HepG2 (cell line): ENCODE data around the gene RAB38. TPM values are rescaled to one million over a fixed set of nuclear protein-coding genes. Genes with fewer than 3 reads are reported as not detected.

ENCODE experiments used
- ATAC-seq: fragments of 200-7000 bp; cut with Tn5 transposase; 3 replicates; pipeline ENCODE4 v1.9.1; 2020; ENCODE audit warnings: mild to moderate bottlenecking, moderate library complexity
- BruUV-seq: library from RNA; stranded (reverse); fragments of 400-500 nt; replicated peaks from 2 replicates; lab custom pipeline; 2021; lab: Mats Ljungman, UMichigan
- CTCF ChIA-PET: fragments of 300-600 bp; formaldehyde crosslinking; extraction: SDS; loops from one replicate; lab custom pipeline; 2021; ENCODE audit warnings: low total read pairs, inconsistent platforms, low intra/inter-chr PET ratio; lab: Yijun Ruan, JAX
- POLR2A ChIA-PET: fragments of 350-600 bp; sonication (Branson Sonifier 250); formaldehyde crosslinking; loops from one replicate; lab custom pipeline; 2020; ENCODE audit warnings: antibody characterized with exemption, inconsistent platforms; lab: Yijun Ruan, JAX
- DNase-seq: peaks from one replicate; pipeline ENCODE4 v3.0.0-alpha.2; 2015; ENCODE audit warnings: low spot score
- FAIRE-seq: peaks from 3 replicates; lab custom pipeline; 2011; peaks lifted over from hg19 to GRCh38; lab: Jason Lieb, UNC
- H2AFZ ChIP-seq: one replicate; pipeline ENCODE4 v1.6.1; 2011; ENCODE audit warnings: low read length, inconsistent platforms
- H3K27ac ChIP-seq: fragments of 300-600 bp; 3 replicates; pipeline ENCODE4 v1.8.0; 2011; ENCODE audit warnings: mixed run types, mild to moderate bottlenecking, mixed read lengths, low read length, inconsistent platforms; ENCODE audit not compliant: insufficient read depth; ENCODE audit errors: extremely low read length
- H3K27me3 ChIP-seq, 2 experiments: fragments of 200-600 bp in 1 of 2; 2 replicates in 1 of 2; 3 replicates in 1 of 2; pipeline versions ENCODE4 v1.6.0 to v1.8.0; 2011; ENCODE audit warnings: low read length in 2 of 2, mild to moderate bottlenecking in 2 of 2, moderate library complexity in 2 of 2, inconsistent platforms in 1 of 2; ENCODE audit not compliant: insufficient read depth in 2 of 2, control insufficient read depth in 1 of 2
- H3K36me3 ChIP-seq, 2 experiments: fragments of 200-600 bp in 1 of 2; replicated peaks in 1 of 2; 2 replicates in 1 of 2; 3 replicates in 1 of 2; pipeline versions ENCODE4 v1.5.1 to v1.8.0; 2011; ENCODE audit warnings: low read length in 2 of 2, inconsistent platforms in 1 of 2; ENCODE audit not compliant: insufficient read depth in 2 of 2, control insufficient read depth in 1 of 2
- H3K4me1 ChIP-seq: 2 replicates; pipeline ENCODE4 v1.5.1; 2012; ENCODE audit warnings: low read length, inconsistent platforms; ENCODE audit not compliant: insufficient read depth
- H3K4me2 ChIP-seq: 2 replicates; pipeline ENCODE4 v1.6.0; 2011; ENCODE audit warnings: low read depth, low read length, inconsistent platforms
- H3K4me3 ChIP-seq, 3 experiments: fragments of 200-600 bp in 1 of 3; sonication (generic), shearing (Covaris generic) in 1 of 3; replicated peaks in 1 of 3; 2 replicates each; pipeline ENCODE4 v1.5.1; 2011 to 2016; ENCODE audit warnings: low read length in 3 of 3, inconsistent platforms in 2 of 3, low read depth in 2 of 3, mild to moderate bottlenecking in 2 of 3, control low read depth in 1 of 3, mixed read lengths in 1 of 3; ENCODE audit not compliant: insufficient read depth in 1 of 3
- H3K79me2 ChIP-seq: one replicate; pipeline ENCODE4 v1.6.1; 2011; ENCODE audit warnings: low read length, inconsistent platforms; ENCODE audit not compliant: insufficient read depth
- H3K9ac ChIP-seq: 2 replicates; pipeline ENCODE4 v1.6.0; 2011; ENCODE audit warnings: mild to moderate bottlenecking, low read depth, low read length, inconsistent platforms; ENCODE audit not compliant: insufficient read depth
- H3K9me3 ChIP-seq: 2 replicates; pipeline ENCODE4 v1.5.1; 2012; ENCODE audit warnings: mild to moderate bottlenecking, low read length
- H4K20me1 ChIP-seq: 2 replicates; pipeline ENCODE4 v1.6.0; 2011; ENCODE audit warnings: inconsistent platforms, mild to moderate bottlenecking, low read length, moderate library complexity; ENCODE audit not compliant: insufficient read depth
- AGO2 ChIP-seq: fragments of 200-400 bp; formaldehyde crosslinking; optimal IDR thresholded peaks from 2 replicates; pipeline ENCODE3; 2017; ENCODE audit warnings: mild to moderate bottlenecking, low read depth, low read length, moderate library complexity
- CBX2 ChIP-seq, 2 experiments: fragments of 200-600 bp in 1 of 2; sonication (generic); formaldehyde crosslinking in 1 of 2; IDR thresholded peaks; 2 replicates each; pipeline versions ENCODE4 v1.7.0 to v1.8.1; 2018 to 2022; ENCODE audit warnings: low read depth in 2 of 2, low read length in 1 of 2, mild to moderate bottlenecking in 1 of 2, missing genetic modification reagents in 1 of 2
- CERS6 ChIP-seq: sonication (generic); formaldehyde crosslinking; IDR thresholded peaks from 2 replicates; pipeline ENCODE4 v1.5.0; 2020; ENCODE audit warnings: missing genetic modification reagents
- EED ChIP-seq: sonication (generic); formaldehyde crosslinking; IDR thresholded peaks from 2 replicates; pipeline ENCODE4 v1.5.0; 2020; ENCODE audit warnings: mild to moderate bottlenecking, missing genetic modification reagents
- FOXC1 ChIP-seq: sonication (generic); formaldehyde crosslinking; IDR thresholded peaks from 2 replicates; pipeline ENCODE4 v1.8.0; 2022; ENCODE audit warnings: mild to moderate bottlenecking, missing genetic modification reagents, borderline replicate concordance
- KDM1A ChIP-seq: IDR thresholded peaks from 2 replicates; pipeline ENCODE4 v1.6.1; 2016; ENCODE audit warnings: missing compliant biosample characterization
- MYNN ChIP-seq: sonication (generic); formaldehyde crosslinking; IDR thresholded peaks from 2 replicates; pipeline ENCODE4 v1.4.0; 2020; ENCODE audit warnings: mild to moderate bottlenecking, low read depth, missing genetic modification reagents
- PRDM4 ChIP-seq: sonication (generic); formaldehyde crosslinking; IDR thresholded peaks from 2 replicates; pipeline ENCODE4 v1.9.0; 2021; ENCODE audit warnings: missing genetic modification reagents, borderline replicate concordance
- RXRA ChIP-seq: sonication (generic); formaldehyde crosslinking; IDR thresholded peaks from 2 replicates; pipeline ENCODE4 v1.5.1; 2020; ENCODE audit warnings: missing genetic modification reagents
- SP4 ChIP-seq: sonication (generic); formaldehyde crosslinking; IDR thresholded peaks from 2 replicates; pipeline ENCODE4 v1.8.1; 2023; ENCODE audit warnings: mild to moderate bottlenecking, missing genetic modification reagents
- TFDP2 ChIP-seq: sonication (generic); formaldehyde crosslinking; IDR thresholded peaks from 2 replicates; pipeline ENCODE4 v1.4.0; 2020; ENCODE audit warnings: missing genetic modification reagents
- ZFP91 ChIP-seq: sonication (generic); formaldehyde crosslinking; IDR thresholded peaks from 2 replicates; pipeline ENCODE4 v1.9.0; 2022; ENCODE audit warnings: missing genetic modification reagents, mild to moderate bottlenecking, borderline replicate concordance
- ZMAT5 ChIP-seq: sonication (generic); formaldehyde crosslinking; IDR thresholded peaks from 2 replicates; pipeline ENCODE4 v1.5.0; 2020; ENCODE audit warnings: mild to moderate bottlenecking, low read depth, missing genetic modification reagents, borderline replicate concordance
- ZNF746 ChIP-seq: sonication (generic); formaldehyde crosslinking; IDR thresholded peaks from 2 replicates; pipeline ENCODE4 v1.8.0; 2022; ENCODE audit warnings: mild to moderate bottlenecking, missing genetic modification reagents
- WGBS: methylation state at CpG from one replicate; pipeline ENCODE4 v1.1.6; 2017; ENCODE audit warnings: low lambda C conversion rate; 5-methylcytosine and 5-hydroxymethylcytosine counted together
- in situ Hi-C: cut with HindIII; loops from 2 replicates; pipeline ENCODE4 v1.10.0; 2017; ENCODE audit warnings: low pct_unique_long_range_greater_than_20kb; ENCODE audit not compliant: extremely low pct_ligation_motif_present
- intact Hi-C: fragments of 100-400 bp; cut with micrococcal nuclease; formaldehyde crosslinking; loops from one replicate; pipeline ENCODE4 v1.10.0; 2022; ENCODE audit not compliant: unreplicated experiment
- polyA plus RNA-seq, 8 experiments: library from polyadenylated mRNA; depleted of rRNA in 3 of 8; stranded (reverse) in 7 of 8; unstranded in 1 of 8; fragments of >200 nt; fragmentation: Illumina TruSeq in 4 of 8; extraction: Trizol in 4 of 8; gene quantifications; 2 replicates each; pipeline versions ENCODE4 v1.2.1 to v1.2.3, GENCODE V29; 2011 to 2016; ENCODE audit warnings: low read depth in 4 of 8, missing spikeins in 1 of 8, mixed read lengths in 1 of 8; ENCODE audit not compliant: insufficient read depth in 1 of 8
- total RNA-seq, 5 experiments: library from RNA; depleted of rRNA; stranded (reverse); fragments of >200 nt; fragmentation: Illumina TruSeq; extraction: Trizol; gene quantifications; 2 replicates each; pipeline ENCODE4 v1.2.3, GENCODE V29; 2016; ENCODE audit warnings: low read depth in 1 of 5

RAB38 gene
- total and polyA plus RNA-seq, 2 of the 13 experiments (the other 11 are each of a cell fraction or from before 2014, with no cell fraction given): 0.13 to 0.30 TPM

- intact Hi-C loops: no loop called here
- no peaks in the 10 kb centered on the region for H3K4me1 ChIP-seq
- no peak for FAIRE-seq
- in situ Hi-C loops: no loop called here
- no peaks in the 10 kb centered on the region for H3K9me3 ChIP-seq
- no peak overlapping the region for H2AFZ ChIP-seq
- no peak overlapping the region for H3K4me3 ChIP-seq
- WGBS: 0% methylated on average over 3 of the region's 3 CpGs
- H4K20me1 ChIP-seq: no peaks in the 10 kb centered on the region
- H3K27me3 ChIP-seq: no peaks in the 10 kb centered on the region
- no peak overlapping the region for H3K27ac ChIP-seq
- H3K9ac ChIP-seq: no peak overlapping the region
- no peak for DNase-seq
- H3K79me2 ChIP-seq: no peaks in the 10 kb centered on the region
- H3K36me3 ChIP-seq: no peaks in the 10 kb centered on the region
- ATAC-seq: no peak
- ChIA-PET POLR2A (no interaction called here), CTCF (no interaction called here)
- BruUV-seq: no TSS peak
- no peak overlapping the region for H3K4me2 ChIP-seq
- TF ChIP-seq KDM1A (CRISPR knock-in tag) (no peak), SP4 (CRISPR knock-in tag) (no peak), AGO2 (no peak), MYNN (CRISPR knock-in tag) (no peak), TFDP2 (CRISPR knock-in tag) (no peak), RXRA (no peak), CBX2 (IDR thresholded peaks at IDR 0.05; ENCODE audit: low read depth, low read length) (no peak), CBX2 (CRISPR knock-in tag; IDR thresholded peaks at IDR 0.05; ENCODE audit: low read depth) (no peak), ZMAT5 (CRISPR knock-in tag) (no peak), ZFP91 (no peak), PRDM4 (no peak), CERS6 (no peak), EED (no peak), FOXC1 (CRISPR knock-in tag) (no peak), ZNF746 (CRISPR knock-in tag) (no peak)
Observed at GRCh38 chr11:88179971-88180629, 4.9 kb upstream of the RAB38 start.
